ENCODE measurements around the gene DOCK8. TPM values are rescaled to one million over a fixed set of nuclear protein-coding genes. Genes with fewer than 3 reads are reported as not detected.
"Not testable (repeated sequence)": the region's sequence is repeated elsewhere in the genome, so short reads cannot be mapped to it uniquely, and the experiment has no call there.

The DOCK8 gene
- total RNA-seq, 1 donor from 2014 or later: 2.1 TPM

DNA sequence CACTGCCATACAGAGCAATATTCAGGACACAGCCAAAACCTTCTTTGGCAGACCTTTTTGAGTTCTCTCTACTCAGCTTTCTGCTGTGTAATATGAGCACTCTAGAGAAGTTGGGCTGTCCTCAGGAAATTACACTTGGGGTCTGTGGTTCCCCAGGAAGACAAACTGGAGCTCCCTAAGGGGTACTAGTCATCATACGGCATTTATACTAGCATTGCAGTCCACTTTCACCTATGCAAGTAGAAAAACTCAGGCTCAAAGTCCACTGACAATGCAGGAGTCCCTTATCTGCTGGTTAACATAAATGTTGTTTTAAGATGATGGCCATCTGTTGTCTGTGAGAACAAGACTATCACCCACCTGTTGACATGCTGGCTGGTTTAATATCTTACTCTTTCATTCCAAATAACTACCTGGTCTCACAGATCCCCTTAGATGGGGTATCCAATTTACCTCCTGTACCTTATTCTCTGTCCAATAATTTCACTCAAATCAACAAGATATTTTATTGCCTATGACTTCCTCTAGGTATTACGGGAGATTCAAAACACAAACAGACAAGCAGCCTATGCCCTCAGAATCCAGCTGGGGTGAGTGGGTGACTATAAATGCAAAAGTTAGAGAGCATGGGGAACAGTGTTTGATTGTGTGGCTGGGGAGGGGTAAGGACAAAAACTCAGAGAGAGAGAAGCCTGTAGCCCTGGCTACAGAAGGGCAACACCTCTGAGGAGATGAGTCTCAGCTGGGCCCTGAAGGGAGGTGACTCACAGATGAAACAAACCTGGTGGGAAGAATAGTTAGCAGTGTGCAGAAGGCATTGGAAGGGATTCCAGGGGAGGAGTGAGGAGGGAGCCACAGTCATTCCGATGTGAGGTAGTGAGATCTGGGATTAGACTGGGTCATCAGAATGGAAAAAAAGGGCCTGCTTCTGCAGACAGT lies 10.2 kb downstream of the DOCK8 start:
- DNase-seq (ENCODE audit: low read depth): no peak

- no peak for DNase-seq (ENCODE audit: low read depth)
Measured at GRCh38 chr9:227860-228259, 13.2 kb downstream of the DOCK8 start.

DNA sequence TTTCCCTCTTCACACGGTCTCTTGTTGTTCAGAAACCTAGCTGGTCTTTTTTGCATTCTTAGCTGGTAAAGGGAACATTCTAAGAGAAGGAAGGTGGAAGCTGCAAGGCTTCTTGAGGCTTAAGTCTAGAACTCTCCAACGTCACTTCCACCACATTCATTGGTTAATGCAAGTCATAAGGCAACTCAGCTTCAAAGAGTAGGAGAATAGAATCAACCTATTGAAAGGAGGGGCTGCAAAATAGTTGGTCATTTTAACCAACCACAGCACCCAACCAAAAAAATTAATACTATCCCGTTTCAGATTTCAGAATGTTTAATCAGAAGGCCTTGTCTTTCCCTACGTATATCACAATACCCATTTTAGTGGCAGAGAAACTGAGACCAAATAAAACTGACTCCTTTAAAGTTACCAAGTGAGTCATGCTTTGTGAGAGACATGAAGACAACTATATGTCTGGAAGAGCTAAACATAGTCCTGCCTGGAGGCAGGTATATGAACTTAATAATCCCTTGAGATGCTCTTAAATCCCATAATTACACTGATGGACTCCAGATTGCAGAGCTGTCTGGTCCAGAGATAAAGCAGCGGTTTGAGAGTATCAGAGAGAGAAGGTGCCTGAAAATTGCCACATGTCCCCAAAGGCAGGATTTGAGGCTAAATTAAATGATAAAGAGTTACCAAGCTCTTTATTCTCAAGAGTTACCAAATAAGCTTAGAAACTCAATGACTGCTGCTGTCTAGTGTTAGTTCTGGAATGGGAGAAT lies 14.4 kb downstream of the DOCK8 start:
- no peak for DNase-seq (ENCODE audit: low read depth)

GRCh38 chr9:231625-232024 lies 17.0 kb downstream of the DOCK8 start:
- not testable (repeated sequence) for DNase-seq (ENCODE audit: low read depth)

- DNase-seq (ENCODE audit: low read depth): not testable (repeated sequence)
Measured at GRCh38 chr9:233708-234107, 19.0 kb downstream of the DOCK8 start.

DNA sequence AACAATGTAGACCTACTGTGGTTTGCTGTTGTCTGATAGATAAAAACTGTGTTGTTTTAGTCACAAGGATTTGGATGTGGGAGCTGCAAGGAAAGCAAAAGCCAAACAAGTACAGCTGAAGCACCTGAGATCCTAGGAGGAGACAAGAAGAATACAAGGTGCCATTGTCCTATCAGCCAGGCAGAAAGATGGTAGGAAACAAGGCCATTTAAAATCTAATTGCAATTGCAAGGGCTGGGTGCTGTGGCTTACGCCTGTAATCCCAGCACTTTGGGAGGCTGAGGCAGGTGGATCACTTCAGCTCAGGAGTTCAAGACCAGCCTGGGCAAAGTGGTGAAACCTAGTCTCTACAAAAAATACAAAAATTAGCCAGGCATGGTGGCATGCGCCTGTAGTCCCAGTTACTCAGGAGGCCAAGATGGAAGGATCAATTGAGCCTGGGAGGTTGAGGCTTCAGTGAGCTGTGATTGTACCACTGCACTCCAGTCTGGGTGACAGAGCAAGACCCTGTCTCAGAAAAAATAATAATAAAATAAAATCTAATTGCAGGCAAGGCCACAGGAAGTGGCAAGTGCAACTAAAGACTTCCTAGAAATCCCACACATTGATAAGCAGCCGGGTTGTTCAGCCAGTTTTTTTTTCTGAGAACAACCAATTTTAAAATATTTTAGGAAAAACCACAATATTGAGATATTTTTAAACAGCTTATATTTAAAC lies 22.6 kb downstream of the DOCK8 start:
- DNase-seq (ENCODE audit: low read depth): no peak

- no peak for DNase-seq (ENCODE audit: low read depth)
Measured at GRCh38 chr9:237858-238345, 23.2 kb downstream of the DOCK8 start.

DNA sequence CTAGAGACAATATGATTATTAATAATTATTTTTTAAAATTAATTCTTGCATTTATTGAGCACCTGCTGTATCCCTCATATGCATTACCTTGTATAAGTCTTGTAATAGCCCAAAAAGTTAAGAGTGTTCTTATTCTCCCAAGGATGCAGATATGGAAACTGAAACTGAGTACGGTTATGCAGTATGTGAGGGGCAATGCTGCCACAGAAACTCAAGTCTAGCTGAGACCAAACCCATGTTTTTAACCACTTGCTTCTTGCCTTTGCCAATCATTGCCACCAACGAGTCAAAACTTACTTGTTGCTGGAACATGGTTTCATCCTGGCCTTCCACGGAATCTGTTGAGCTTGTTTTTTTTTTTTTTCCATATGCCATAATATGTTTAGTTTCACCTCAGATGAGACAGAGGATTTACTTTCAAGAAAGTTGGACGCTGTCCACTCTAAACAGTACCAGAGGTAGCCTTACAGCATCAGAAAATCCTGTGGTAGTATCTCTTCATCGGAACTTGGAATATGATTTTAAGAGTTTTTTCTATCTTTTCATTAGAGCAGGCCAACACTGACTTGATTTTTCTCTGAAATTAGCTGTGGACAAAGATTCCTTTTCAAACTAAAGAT lies 27.9 kb downstream of the DOCK8 start:
- DNase-seq (ENCODE audit: low read depth): no peak

DNA sequence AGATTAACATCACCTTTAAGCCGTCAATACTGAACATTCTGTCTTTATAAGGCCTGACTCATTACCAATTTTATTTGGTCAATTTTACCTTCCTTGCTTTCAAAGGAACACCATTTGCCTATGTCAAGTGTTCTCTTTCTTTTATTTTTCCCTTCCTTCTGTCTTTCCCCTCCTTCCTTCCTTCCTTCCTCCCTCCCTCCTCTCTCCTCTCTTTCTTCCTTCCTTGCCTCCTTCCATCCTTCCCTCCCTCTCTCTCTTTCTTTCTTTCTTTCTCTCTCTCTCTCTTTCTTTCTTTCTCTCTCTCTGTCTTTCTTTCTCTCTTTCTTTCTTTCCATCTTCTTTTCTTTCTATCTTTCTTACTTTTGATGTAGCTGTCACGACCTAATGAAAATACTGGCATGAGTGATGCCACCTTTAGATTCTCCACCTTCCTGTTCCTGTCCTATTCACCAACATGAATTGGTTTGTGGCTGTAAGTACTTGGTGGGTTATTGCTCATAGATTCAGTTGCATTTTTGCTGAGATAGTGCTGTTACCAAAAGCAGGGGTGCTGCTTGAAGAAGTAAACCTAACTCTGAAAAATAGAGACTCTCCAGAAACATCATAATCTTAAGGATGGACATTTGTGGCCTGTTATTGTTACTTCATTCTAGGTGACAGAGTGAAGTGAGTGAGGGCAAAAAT lies 33.8 kb downstream of the DOCK8 start:
- DNase-seq (ENCODE audit: low read depth): no peak

DNA sequence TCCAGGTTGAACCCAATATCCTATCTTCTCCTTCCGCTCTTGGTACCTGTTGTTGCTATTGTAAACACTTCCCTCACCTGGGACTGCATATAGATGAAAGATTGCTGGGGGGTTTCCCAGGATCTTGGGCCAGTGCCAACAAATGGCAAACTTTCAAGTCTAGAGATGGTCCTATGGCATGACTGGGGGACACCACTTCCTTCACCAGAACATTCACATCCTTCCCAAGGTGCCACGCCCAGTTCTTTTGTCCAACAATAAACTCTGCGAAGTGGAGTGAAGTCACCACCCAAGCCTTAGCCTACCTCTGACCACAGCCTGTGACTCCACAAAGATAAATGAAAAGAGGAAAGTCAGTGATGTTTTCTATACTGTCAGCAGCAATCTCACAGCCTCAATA lies 34.4 kb downstream of the DOCK8 start:
- no peak for DNase-seq (ENCODE audit: low read depth)

- DNase-seq (ENCODE audit: low read depth): no peak
Measured at GRCh38 chr9:250039-250438, 35.4 kb downstream of the DOCK8 start.

DNA sequence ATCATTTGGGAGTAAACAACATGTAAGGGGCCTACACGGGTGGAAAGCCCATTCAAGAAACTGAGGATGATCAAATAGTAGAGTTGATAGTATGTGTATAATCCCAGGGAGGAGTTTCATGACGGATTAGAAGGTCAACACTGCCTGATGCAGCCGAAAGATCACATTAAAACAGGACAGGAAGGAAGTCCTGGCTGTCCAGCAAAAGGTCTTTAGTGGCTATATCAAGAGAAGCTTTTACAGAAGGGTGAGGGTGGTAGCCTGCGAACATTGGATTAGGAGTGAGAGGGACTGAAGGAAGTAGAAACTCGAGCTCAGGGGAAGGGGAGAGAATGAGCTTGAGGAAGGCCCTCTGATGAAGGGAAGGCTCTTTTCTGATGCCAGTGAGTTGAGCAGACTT lies 36.0 kb downstream of the DOCK8 start:
- no peak for DNase-seq (ENCODE audit: low read depth)

- DNase-seq (ENCODE audit: low read depth): no peak
Measured at GRCh38 chr9:251398-251797, 36.7 kb downstream of the DOCK8 start.

DNA sequence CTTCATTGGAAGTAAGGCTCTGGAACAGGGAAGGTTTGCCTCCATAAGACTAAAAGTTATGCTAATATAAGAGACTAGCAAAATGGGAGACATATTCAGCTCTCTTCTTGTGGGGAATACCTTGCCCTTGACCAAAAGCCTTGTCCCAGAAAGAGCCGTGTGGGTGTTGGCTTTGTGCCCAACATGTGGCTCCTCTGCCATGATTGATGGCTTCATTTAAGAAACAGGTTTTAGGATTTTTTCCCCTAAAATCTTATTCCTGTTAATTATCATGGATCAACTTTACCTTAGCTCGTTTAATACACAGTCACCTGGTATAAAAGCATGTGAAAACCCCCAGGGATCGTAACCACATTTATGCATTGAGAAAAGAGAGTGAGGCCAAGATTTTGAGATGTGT lies 38.9 kb downstream of the DOCK8 start:
- no peak for DNase-seq (ENCODE audit: low read depth)

- DNase-seq (ENCODE audit: low read depth): no peak
Measured at GRCh38 chr9:254516-254915, 39.9 kb downstream of the DOCK8 start.

DNA sequence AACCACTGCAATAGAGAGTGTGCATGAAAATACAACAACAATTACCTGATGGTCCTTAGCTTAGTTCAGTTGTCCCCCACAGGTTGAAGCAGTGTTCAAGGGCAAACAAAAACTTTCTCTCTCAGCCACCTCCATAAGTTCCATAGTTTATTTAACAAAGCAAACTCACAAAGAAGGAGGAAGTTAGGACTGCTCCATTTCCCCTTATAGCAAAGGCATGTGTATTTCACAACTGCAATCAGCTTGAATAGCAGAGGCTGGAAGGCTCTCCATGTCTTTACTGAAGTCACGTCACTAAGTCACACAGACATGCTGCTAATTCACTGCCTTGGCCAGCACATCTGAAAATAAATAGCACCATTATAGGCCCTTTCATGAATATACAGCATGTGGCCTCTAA lies 43.3 kb downstream of the DOCK8 start:
- DNase-seq (ENCODE audit: low read depth): no peak

DNA sequence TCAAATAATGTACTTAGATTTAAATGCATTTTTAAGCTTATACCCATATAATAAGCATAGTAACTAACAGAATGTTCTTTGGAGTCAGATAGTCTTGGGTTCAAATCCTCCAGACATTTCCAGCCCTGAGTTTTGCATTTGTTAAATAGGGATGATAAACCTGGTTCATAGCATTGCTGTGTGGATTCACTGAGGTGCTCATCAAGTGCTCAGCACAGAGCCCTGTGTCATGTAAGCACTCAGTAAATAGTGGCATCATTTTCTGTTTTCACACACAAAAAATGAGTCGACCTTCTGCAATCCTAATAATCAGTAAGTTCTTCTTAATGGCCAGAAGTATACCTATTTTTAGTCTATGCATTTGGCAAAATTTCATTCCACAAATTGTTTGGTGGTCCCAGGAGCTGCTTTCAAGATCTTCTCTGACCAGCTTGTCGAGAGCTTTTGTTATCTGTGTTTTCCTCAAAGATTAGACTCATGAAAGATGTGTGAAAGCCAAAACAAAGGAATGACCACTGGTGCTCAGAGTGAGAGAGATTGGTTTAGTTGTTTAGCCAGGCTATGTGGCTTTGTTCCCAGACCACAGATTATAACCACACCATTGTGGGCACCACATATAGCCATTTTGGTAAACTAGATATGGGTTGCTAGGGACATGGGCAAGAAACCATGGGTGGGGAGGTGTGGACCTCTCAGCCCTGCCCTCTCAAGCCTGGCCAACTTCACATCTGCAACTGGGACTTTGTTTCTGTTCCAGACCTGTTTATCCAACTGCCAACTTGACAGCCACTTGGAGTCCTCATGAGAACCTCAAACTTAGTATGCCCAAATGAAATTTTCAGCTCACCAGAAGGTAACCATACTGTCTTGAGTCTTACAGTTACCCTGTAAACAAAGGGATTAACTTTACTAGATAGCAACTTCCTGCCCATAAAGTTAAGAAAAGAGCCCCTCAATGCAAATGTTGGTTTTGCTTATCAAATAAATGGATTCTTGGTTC lies 45.0 kb downstream of the DOCK8 start:
- DNase-seq (ENCODE audit: low read depth): peak; percentile 17

DNA sequence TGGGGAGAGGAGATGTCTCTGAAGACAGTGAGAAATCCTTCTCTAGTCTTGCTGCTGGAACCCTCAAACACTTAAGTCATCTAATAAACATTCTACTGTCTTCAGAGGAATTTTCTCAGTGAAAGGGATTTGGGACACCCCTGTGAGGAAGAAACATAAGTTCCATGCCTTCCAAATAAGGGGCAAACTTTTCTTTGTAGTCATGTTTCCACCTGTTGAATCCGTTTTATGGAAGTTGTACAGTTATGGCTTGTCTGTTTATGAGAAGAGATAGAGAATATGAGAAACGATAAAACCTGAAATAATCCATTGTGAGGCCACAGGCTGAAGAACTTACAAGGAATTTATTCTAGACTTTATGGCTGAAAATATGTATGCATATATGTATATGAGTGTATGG lies 49.6 kb downstream of the DOCK8 start:
- DNase-seq (ENCODE audit: low read depth): no peak

GRCh38 chr9:265209-265870 lies 50.7 kb downstream of the DOCK8 start:
- DNase-seq (ENCODE audit: low read depth): peak; percentile 6

Data from myocyte (in vitro differentiated cells).